Measurements from ENCODE around the gene DNAJB6.

Gene DNAJB6

GRCh38 chr7:157410831-157411556, 74.2 kb downstream of the DNAJB6 start:
- no peak for DNase-seq

- DNase-seq, result no peak
These were observed 74.8 kb downstream of the DNAJB6 start for GRCh38 chr7:157411580-157411979.

GRCh38 chr7:157412021-157412443, 75.2 kb downstream of the DNAJB6 start:
- DNase-seq, result no peak

GRCh38 chr7:157412491-157413180, 75.8 kb downstream of the DNAJB6 start:
- no peak for DNase-seq

GRCh38 chr7:157413881-157414701, 77.3 kb downstream of the DNAJB6 start:
- DNase-seq, result no peak

- no peak for DNase-seq
These were observed 77.9 kb downstream of the DNAJB6 start for GRCh38 chr7:157414702-157415096.

- no peak for DNase-seq
These were observed 78.7 kb downstream of the DNAJB6 start for GRCh38 chr7:157415486-157415885.

GRCh38 chr7:157416011-157416410, 79.2 kb downstream of the DNAJB6 start:
- no peak for DNase-seq

- DNase-seq, result no peak
These were observed 81.6 kb downstream of the DNAJB6 start for GRCh38 chr7:157418204-157419034.

GRCh38 chr7:157419035-157419293, 82.2 kb downstream of the DNAJB6 start:
- DNase-seq, result no peak

GRCh38 chr7:157422279-157422678, 85.5 kb downstream of the DNAJB6 start:
- no peak for DNase-seq

- no peak for DNase-seq
These were observed 86.5 kb downstream of the DNAJB6 start for GRCh38 chr7:157423348-157423747.

- no peak for DNase-seq
These were observed 87.2 kb downstream of the DNAJB6 start for GRCh38 chr7:157423886-157424565.

GRCh38 chr7:157425137-157425731, 88.4 kb downstream of the DNAJB6 start:
- DNase-seq, result no peak

GRCh38 chr7:157425761-157426160, 89.0 kb downstream of the DNAJB6 start:
- no peak for DNase-seq

- DNase-seq, result no peak
These were observed 89.9 kb downstream of the DNAJB6 start for GRCh38 chr7:157426463-157427301.

- DNase-seq, result no peak
These were observed 91.2 kb downstream of the DNAJB6 start for GRCh38 chr7:157427811-157428553.

- DNase-seq, result no peak
These were observed 91.7 kb downstream of the DNAJB6 start for GRCh38 chr7:157428554-157428945.

- no peak for DNase-seq
These were observed 92.3 kb downstream of the DNAJB6 start for GRCh38 chr7:157429001-157429679.

Data from GOT3 (cell line).